DMS153 treated with DMSO at 0.1 percent for 48 hours (cell line): ENCODE data around the gene MYOF.
A peak's percentile ranks its signal among the peaks of the same experiment; 100 is the strongest.
"Not testable (repeated sequence)": the region's sequence is repeated elsewhere in the genome, so short reads cannot be mapped to it uniquely, and the experiment has no call there.

Source experiments
- DNase-seq: peaks from one replicate; lab custom pipeline; 2025; ENCODE audit not compliant: unreplicated experiment; lab: John Stamatoyannopoulos, UW

The MYOF gene

DNA sequence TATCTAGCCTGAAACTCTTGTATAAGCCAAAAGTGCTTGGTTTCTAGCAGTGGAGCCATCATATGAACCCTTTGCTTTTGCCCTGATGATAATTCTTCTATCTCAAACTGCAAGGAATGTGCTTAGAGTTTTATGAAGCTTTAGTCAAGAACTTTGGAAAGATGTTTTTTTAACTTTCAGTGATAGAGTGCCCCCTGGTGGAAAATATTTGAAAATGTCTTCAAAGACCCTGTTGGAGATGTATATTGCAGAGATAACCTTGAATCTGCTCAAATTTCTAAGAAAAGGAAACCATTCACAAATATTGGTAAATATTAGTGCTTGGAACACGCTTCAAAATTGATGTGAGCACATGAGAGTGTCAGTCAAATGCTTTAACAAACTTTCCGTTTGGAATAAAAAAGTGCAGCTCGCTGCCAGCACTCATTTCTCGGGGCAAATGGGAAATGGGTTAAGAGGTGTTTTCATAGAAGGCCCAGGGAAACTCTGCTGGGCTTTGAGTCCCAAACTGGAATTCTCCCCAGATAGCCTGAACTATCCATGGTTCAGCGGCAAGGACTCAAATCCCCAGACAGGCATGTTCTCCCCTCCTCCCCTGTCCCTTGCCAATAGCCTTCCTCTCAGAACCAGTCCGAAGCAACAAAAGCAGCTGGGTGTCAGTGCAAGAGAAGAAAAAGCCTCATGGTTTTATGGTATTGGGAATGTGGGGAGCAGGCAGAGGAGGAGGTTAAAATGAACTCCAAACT is 129.3 kb downstream of the MYOF start:
- peak; percentile 23 for DNase-seq

DNA sequence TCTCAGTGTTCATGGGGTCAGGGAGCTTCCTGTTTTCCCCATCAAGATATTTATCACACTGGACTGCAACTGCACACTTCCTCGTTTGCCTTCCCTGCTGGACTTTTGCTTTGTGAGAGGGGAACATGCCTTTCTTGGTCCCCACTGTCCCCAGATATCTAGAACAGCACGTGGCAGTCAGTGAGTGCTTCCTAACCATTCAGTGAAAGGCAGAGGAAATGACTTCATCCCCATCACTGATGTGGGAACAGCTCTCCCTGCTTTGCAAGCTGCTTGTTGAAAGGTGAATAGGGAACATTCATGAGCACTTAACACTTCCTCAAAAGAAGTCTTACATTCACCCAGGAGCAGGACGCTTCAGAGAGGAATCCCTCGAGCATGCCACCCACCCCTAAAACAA is 135.4 kb downstream of the MYOF start:
- no peak for DNase-seq

DNA sequence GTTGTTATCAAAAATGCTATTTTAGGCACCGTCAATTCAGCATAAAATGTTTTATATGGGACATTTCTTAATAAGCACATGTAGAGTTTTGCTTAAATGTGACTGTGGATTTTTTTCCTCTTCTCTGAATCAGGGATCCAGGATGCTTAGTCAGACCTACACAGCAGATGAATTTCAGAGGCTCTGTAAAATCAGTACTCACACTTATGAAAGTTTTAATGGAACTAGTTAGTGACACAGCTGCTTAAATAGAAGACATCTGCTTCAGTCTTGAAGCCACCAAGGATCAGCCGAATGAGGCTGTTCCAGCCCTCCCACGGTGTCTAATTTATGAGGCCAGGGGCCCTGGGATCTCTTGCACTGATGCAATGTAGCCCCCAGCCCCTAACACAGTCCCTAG is 136.0 kb downstream of the MYOF start:
- no peak for DNase-seq

DNA sequence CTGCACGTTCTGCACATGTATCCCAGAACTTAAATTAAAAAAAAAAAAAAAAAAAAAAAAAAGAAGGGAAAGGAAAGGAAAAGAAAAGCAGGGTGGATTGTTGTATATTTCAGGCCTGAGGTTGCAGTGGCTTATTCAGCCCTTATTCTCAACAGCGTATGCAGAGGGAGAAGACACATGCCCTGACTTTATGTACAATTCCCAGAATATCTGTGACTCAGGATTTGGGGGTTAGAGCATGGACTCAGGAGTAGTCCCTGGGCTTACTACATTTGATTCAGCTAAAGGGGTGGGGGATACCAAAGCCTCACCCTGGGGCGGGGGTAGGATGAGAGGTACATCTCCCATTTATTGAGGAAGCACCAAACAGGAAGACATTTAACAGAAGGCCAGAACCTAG is 137.4 kb downstream of the MYOF start:
- no peak for DNase-seq

DNA sequence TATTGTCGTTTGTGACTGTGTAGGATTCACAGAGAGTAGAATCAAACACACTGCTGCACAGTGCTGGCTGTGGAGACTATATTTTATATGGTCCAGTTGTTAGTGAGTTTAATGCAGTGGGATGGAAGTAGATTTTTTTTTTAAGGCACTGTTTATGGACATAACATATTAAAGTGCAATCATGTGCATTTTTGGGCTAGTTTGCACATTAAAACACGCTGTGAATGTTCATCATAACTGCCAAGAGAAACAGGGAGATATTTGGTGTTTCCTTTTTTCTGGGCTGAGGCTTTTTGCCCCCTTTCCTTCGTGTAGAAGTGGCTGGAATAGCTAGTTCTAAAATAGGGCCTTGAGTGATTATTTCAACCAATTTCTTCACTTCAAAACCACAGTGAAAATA is 139.2 kb downstream of the MYOF start:
- no peak for DNase-seq

DNA sequence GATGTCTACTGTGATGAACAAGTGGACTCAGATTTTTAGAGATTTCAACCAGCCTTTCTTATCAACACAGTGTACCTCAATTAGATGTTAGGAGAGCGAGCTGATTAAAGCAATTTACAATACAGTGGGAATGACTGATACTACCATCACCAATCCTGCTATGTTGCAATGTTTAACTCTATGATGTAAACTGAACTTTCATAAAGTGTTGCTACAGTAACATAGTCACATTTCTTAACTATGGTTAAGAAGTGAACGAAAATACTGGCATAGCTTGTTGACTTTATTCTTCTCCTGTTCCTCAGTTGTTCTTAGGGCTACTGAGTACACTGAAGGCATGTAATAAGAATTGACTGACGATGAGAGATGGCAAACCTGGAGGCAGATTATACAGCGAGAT is 139.8 kb downstream of the MYOF start:
- no peak for DNase-seq

DNA sequence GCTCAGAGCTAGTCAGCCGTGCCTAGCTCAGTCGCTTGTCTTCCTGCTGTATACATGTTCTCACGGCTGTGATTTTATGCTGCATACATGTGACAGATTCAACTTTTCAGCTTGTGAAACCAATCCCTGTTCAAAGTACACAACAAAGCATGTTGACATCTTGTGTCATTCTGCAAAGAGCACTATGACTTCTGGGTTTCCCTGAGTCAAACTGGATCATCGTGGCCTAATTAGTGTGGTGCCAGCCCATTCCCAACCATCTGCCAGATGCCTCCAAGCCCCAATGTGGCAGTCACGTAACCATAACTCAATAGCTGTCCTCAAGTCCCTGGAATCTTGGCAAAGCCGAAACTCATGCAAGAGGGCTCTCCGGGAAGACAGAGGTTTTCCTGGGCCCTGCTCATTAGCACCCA is 144.8 kb downstream of the MYOF start:
- DNase-seq = no peak

DNA sequence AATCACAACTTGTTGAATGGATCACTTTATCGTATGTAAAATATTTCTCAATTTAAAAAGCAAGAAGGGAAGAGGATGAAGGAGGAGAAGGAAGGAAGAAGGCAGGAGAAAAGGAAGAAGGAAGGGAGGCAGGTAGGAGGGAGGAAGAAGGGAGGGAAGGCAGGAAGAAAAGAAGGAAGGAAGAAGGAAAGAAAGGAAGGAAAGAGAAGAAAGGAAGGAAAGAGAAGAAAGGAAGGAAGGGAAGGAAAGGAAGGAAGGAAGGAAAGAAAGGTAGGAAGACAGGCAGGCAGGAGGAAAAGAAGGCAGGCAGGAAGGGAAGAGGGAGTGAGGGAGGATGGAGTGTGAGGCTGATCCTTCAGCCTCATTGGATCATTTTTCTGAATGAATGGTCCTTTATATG is 145.5 kb downstream of the MYOF start:
- DNase-seq = no peak

DNA sequence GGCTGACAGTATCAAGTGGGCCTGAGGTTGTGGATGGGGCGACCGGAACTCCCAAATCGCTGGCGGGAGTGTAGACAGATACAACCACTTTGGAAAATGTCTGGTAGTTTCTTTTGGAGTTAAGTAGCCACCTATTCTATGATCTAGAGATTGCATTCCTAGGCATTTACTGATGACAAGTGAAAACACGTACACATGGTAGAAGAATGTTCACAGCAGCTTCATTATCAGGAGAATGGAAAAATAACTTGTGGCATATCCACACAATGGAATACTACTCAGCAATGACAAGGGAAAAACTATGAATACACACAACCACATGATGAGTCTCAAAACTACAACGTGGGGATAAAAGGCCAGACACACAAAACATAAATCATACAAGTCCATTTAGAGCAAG is 146.0 kb downstream of the MYOF start:
- DNase-seq = no peak

DNA sequence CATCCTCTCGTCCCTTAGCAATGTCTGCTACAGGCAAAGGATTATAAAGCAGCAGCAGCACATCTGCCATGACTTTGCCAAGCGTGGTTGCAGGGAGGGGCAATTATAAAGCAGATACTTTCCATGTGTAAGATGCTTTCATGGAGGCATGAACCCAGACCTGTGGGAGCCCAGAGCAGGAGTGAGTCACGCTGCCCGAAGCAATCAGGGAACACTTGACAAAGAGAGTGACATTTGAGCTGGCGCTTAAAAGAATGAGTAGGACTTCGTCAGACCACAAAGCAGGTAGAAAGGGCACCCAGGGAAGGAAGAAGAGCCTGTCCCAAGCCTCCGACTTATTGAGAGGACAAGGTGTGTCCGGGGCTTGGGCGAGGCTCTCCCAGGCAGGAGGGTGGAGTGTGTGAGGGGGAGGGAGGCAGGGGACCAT is 147.2 kb downstream of the MYOF start:
- peak; percentile 13 for DNase-seq

DNA sequence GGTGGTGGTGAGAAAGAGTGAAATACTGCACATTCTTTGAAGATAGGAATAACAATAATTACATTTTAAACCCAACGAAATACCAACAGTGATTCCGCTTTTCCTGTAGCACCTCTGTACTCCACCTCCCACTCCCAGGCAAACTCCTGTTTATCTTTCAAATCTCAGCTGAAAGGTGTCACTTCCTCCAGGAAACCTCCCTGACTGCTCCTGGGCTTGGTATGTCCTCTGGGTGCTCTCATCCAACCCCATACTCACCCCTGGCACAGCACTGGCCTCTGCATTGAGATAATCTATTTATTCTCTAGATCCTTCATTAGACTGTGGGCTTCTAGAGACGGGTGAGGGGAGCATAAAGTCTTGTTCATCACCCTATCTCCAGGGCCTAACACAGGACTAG is 148.0 kb downstream of the MYOF start:
- no peak for DNase-seq

DNA sequence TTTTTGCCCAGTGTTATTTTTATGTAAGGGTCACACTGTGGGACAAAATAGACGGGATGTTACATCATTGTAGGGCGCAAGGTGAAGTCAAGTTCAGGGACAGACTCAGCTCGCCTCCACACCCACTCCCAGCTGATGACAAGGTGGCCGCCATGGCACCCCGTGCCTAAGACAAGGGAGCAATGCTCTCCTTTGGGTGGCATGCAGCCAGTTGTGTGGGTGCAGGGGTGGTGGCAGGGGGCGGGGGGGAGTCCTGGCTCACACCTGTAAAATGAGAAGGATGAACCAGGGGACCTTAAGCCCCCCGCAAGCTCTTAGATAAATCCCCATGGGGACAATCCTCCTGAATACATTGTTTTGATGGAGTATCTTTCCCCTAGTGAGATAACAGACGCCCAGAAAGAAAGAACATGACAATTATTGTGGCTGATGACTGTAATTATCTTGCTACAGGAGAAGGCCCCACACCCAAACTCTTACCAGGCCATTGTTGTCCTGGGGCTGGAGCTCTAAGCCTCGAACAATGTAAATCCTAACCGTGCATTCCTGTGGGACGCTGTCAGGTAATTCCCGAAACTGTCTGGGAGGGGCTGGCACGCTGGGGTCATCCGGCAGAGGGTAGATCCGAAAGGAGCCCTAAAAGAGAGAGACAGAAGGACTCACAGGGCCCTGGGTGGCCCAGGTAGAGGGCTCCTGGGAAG is 148.7 kb downstream of the MYOF start:
- DNase-seq = no peak

DNA sequence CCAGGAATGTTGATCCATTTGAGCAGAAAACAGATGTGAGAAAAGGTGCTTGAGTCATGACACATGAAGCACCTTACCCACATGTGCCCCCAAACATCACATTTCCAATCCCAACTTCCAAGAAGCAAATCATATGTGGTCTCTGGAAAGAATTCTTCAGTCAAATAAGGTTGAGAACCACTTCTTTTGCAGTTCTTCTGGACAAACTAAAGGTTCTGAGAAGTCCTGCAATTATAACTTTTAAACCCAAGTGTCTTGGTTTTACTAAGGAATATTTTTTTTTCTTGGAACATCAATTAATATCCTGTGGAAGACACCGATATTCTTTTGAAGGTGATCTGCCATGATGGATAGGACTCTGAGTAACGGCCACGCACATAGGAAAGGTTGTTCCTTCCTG is 151.3 kb downstream of the MYOF start:
- no peak for DNase-seq

DNA sequence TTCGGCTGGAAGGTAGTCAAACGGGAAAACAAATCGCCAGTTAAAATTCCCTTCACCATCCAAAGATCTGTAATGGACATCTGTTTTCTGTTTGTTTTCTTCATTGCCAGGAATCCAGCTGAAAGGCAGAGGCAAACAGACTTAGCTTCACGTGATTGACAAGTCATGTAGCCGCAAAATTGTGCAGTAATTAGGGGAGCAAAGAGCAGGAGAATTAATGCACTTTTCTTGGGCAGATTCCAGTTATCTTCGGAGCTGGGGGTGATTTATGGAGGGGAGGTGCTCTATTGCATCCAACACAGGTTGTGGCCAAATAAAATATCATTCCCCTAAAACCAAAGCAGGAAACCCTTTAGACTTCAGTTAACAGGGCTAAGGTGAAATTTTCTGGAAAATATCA is 162.2 kb downstream of the MYOF start:
- no peak for DNase-seq

DNA sequence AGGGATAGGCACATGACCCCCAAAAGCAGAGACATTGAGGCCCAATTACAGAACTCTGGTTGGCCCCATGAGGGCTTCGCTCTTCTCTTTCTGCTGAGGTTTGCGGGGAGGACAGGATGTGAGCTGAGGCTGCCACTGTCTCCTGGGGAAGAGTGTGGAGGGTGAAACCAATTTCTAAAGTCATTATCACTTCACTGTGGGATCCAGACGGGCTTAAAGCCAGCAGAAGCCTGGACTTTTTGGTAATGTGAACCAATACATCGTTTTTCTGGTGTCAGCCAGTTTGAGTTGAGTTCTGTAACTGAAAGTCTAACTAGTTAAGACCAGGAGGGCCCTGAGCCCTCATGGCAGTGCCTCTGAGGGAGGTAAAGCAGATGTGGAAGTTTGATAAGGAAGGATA is 163.0 kb downstream of the MYOF start:
- DNase-seq = no peak

DNA sequence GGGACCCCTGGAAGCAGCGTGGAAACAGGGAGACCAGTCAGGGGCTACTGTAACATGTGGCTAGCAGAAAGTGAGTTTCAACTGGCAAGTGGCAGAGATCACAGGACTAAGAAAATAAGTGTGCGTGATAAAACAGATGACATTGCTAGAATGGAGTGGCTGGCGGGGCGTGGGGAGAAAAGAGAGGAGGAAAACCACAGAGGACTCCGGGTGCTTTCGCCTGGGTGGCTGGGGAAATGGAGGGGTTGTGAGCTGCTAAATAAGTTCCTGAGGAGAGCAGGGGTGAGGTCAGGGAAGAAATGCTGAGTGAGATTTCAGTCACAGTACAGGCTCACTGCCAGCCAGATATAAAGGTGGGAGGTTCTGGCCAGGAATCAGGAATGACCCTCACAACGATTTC is 166.9 kb downstream of the MYOF start:
- DNase-seq = no peak

DNA sequence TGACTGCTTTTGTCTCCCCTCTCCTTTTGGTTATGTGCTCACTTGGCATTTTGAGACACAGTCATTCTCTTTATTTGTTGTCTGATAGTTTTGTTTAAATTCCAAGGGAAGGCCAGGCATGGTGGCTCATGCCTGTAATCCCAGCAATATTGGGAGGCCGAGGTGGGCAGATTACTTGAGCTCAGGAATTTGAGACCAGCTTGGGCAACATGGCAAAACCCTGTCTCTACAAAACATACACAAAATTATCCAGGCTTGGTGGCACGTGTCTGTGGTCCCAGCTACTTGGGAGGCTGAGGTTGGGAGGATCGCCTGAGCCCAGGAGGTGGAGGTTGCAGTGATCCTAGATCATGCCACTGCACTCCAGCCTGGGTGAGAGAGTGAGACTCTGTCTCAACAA is 167.5 kb downstream of the MYOF start:
- not testable (repeated sequence) for DNase-seq

DNA sequence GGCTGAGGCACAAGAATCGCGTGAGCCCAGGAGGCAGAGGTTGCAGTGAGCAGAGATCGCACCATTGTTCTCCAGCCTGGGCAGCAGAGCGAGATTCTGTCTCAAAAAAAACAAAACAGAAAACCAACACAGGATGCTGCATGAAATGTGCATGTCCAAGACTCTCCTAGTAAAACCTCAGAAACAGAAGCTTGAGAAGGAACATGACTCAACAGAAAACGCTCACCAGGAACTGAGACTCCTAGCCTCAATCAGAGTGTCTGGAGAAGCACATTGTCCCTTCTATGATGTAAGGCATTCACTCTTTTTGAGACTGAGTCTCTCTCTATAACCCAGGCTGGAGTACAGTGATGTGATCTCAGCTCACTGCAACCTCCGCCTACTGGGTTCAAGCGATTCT is 168.3 kb downstream of the MYOF start:
- DNase-seq = no peak

DNA sequence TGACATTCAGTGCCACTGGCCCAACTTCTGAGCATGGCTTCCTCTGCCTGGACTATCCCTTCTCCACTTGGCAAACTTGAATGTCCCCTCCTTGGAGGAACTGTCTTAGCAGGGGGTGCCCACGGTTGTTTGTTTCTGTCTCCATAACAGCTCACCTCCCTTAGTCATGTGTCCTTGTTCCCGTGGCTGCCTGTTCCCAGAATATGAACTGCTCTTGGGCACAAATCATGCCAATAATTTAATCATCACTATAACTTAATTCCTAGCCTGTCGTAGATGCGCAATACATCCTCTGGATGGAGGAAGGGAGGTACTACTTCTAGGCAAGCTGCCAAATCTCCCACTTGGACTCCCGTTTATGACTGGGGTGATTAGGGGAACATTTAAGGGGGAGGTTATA is 173.1 kb downstream of the MYOF start:
- DNase-seq = no peak

DNA sequence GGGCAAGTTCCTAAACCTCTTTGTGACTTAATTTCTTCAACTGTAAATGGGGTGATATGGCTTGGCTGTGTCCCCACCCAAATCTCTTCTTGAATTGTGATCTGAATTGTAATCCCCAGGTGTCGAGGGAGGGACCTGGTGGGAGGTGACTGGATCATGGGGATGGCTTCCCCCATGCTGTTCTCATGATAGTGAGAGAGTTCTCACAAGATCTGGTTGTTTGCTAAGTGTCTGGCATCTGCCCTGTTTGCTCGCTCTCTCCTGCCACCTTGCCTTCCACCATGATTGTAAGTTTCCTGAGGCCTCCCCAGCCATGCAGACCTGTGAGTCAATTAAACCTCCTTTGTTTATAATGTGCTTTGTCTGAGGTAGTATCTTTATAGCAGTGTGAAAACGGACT is 177.0 kb downstream of the MYOF start:
- no peak for DNase-seq

DNA sequence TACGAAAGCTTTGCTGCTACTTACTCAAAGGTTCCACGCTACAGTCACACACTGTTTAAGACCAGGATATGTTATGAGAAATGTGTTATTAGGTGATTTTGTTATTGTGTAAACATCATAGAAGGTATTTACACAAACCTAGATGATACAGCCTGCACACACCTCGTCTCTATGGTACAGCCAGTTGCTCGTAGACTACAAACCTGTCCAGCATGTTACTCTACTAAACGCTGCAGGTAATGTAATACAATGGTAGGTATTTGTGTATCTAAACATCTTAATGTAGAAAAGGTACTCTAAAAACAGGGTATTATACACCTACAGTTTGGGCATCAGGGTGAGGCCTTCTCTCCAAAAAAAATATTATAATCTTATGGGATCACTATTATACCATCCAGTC is 181.2 kb downstream of the MYOF start:
- DNase-seq = no peak

DNA sequence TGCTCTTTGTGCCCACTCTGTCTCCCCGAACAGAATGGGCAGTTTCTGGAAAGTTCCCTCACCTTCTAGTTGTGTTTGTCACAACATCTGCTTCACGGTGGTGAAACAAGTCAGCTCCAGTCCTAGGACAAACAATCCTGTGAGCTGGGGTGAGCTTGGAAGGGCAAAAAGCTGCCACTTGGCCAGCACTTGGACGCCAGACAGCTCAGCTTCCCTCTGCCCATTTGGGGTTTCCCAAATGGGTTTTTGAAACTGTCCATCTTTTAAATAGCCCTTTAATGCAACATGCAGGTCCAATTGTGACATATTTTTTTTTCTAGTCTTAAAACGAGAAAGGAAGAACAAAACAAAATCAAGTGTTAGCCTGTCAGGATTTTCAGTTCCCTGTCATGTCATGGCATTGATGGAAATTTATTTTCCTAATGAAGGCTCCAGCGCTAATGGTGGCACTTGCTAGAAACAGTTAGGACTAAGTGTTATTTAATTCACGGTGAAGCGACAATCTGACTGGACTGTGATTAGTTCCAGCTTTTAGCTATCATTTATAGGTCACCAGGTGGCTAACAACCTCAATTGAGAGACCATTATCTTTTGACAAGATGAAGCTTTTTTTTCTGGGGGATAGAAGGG is 181.7 kb downstream of the MYOF start:
- no peak for DNase-seq
